Breast epithelium (tissue), 4 donors: ENCODE data around the gene METTL13. TPM values are rescaled to one million over a fixed set of nuclear protein-coding genes. Genes with fewer than 3 reads are reported as not detected.

ENCODE experiments used
- DNase-seq, 2 donors: peaks; one replicate each; pipeline ENCODE4 v3.0.0-alpha.2; 2019; ENCODE audit warnings: low spot score in 2 of 2
- H3K27ac ChIP-seq, 2 donors: fragments of 200-600 bp; sonication (generic) in 1 of 2; one replicate each; pipeline ENCODE4 v1.5.1; 2016 to 2019; ENCODE audit warnings: mild to moderate bottlenecking in 1 of 2
- H3K27me3 ChIP-seq, 2 donors: fragments of 200-600 bp; sonication (generic) in 1 of 2; one replicate each; pipeline versions ENCODE4 v1.5.1 to v1.6.0; 2017 to 2019; ENCODE audit warnings: control low read depth in 1 of 2, mild to moderate bottlenecking in 1 of 2
- H3K36me3 ChIP-seq: fragments of 200-600 bp; one replicate; pipeline ENCODE4 v1.5.1; 2019
- H3K4me1 ChIP-seq, 2 donors: fragments of 200-600 bp; sonication (generic); one replicate each; pipeline ENCODE4 v1.5.1; 2016 to 2019; ENCODE audit warnings: control low read depth in 1 of 2
- H3K4me3 ChIP-seq, 3 donors: fragments of 200-600 bp; sonication (generic); 1 replicate in 2 of 3; 2 replicates in 1 of 3; pipeline ENCODE4 v1.5.1; 2016 to 2019; ENCODE audit warnings: mild to moderate bottlenecking in 3 of 3, moderate library complexity in 2 of 3
- H3K9me3 ChIP-seq, 2 donors: fragments of 200-600 bp; sonication (generic) in 1 of 2; one replicate each; pipeline ENCODE4 v1.5.1; 2016 to 2019; ENCODE audit warnings: control low read depth in 1 of 2
- CTCF ChIP-seq, 3 donors: fragments of 450-650 bp; IDR thresholded peaks; one replicate each; pipeline ENCODE4 v1.5.1; 2016 to 2017; ENCODE audit warnings: antibody characterized with exemption in 3 of 3, mild to moderate bottlenecking in 3 of 3, moderate library complexity in 3 of 3
- POLR2A ChIP-seq: fragments of 450-650 bp; IDR thresholded peaks from one replicate; pipeline ENCODE4 v1.6.1; 2016; ENCODE audit warnings: antibody characterized with exemption, mild to moderate bottlenecking, moderate library complexity
- POLR2AphosphoS5 ChIP-seq, 3 donors: sonication (generic); formaldehyde crosslinking; IDR thresholded peaks; one replicate each; pipeline ENCODE4 v1.6.1; 2017; ENCODE audit warnings: antibody characterized with exemption in 3 of 3
- intact Hi-C: fragments of 100-400 bp; cut with DNase I; formaldehyde crosslinking; loops from one replicate; pipeline ENCODE4 v1.15.1; 2023; ENCODE audit warnings: low total_unique reads
- total RNA-seq, 3 donors: library from RNA; depleted of rRNA; stranded (reverse); fragments of >200 nt; gene quantifications; one replicate each; pipeline ENCODE4 v1.1.0, GENCODE V29; 2016

The METTL13 gene
- total RNA-seq, 3 donors from 2014 or later: 23.2 to 28.4 (median 27.5) TPM

GRCh38 chr1:171744986-171745385, 36.5 kb upstream of the METTL13 start:
- Histone ChIP-seq H3K4me3 (no peak overlapping the region), H3K36me3 (no peaks in the 10 kb centered on the region), H3K4me1 (peaks cover 0 to 4% of the 10 kb centered on the region in 2 donors), H3K9me3 (no peaks in the 10 kb centered on the region), H3K27me3 (no peaks in the 10 kb centered on the region), H3K27ac (no peak overlapping the region)
- TF ChIP-seq CTCF (IDR thresholded peaks at IDR 0.05) (no peak), POLR2AphosphoS5 (IDR thresholded peaks at IDR 0.05) (no peak), POLR2A (no peak)
- intact Hi-C loops: no loop called here
- DNase-seq: no peak

GRCh38 chr1:171748651-171749050, 32.8 kb upstream of the METTL13 start:
- intact Hi-C loops: no loop called here

GRCh38 chr1:171751221-171751620, 30.2 kb upstream of the METTL13 start:
- Histone ChIP-seq H3K4me1 (no peaks in the 10 kb centered on the region), H3K4me3 (no peak overlapping the region), H3K27ac (no peak overlapping the region), H3K27me3 (no peaks in the 10 kb centered on the region), H3K36me3 (no peaks in the 10 kb centered on the region), H3K9me3 (no peaks in the 10 kb centered on the region)
- TF ChIP-seq CTCF (IDR thresholded peaks at IDR 0.05) (no peak), POLR2AphosphoS5 (IDR thresholded peaks at IDR 0.05) (no peak), POLR2A (no peak)
- DNase-seq: no peak
- intact Hi-C loops: no loop called here

More at GRCh38 chr1:171748651-171749050, 32.8 kb upstream of the METTL13 start:
- no peak for DNase-seq
- TF ChIP-seq POLR2AphosphoS5 (IDR thresholded peaks at IDR 0.05): no peak
- TF ChIP-seq CTCF (IDR thresholded peaks at IDR 0.05): no peak
- TF ChIP-seq POLR2A: no peak
- Histone ChIP-seq H3K27ac (no peak overlapping the region), H3K27me3 (no peaks in the 10 kb centered on the region), H3K4me1 (no peaks in the 10 kb centered on the region), H3K4me3 (no peak overlapping the region), H3K9me3 (no peaks in the 10 kb centered on the region), H3K36me3 (no peaks in the 10 kb centered on the region)

- Histone ChIP-seq H3K36me3 (no peaks in the 10 kb centered on the region), H3K9me3 (no peaks in the 10 kb centered on the region), H3K27ac (no peak overlapping the region), H3K27me3 (no peaks in the 10 kb centered on the region), H3K4me1 (no peaks in the 10 kb centered on the region), H3K4me3 (no peak overlapping the region)
- no peak for DNase-seq
- intact Hi-C loops: no loop called here
- TF ChIP-seq POLR2AphosphoS5 (IDR thresholded peaks at IDR 0.05) (no peak), POLR2A (no peak), CTCF (IDR thresholded peaks at IDR 0.05) (no peak)
Measured at GRCh38 chr1:171753182-171753581, 28.3 kb upstream of the METTL13 start.

- Histone ChIP-seq H3K4me1 (no peaks in the 10 kb centered on the region), H3K27ac (no peak overlapping the region), H3K9me3 (no peaks in the 10 kb centered on the region), H3K27me3 (no peaks in the 10 kb centered on the region), H3K4me3 (no peak overlapping the region), H3K36me3 (no peaks in the 10 kb centered on the region)
- DNase-seq: no peak
- intact Hi-C loops: no loop called here
- no peak for TF ChIP-seq POLR2A
- TF ChIP-seq POLR2AphosphoS5 (IDR thresholded peaks at IDR 0.05): no peak
Measured at GRCh38 chr1:171753685-171754352, 27.6 kb upstream of the METTL13 start.
